SU-DHL-6 (cell line): ENCODE data around the gene PYURF.

Experiments
- H2AFZ ChIP-seq: fragments of 200-600 bp; sonication (generic); 2 replicates; pipeline ENCODE4 v1.6.1; 2014; ENCODE audit warnings: low read depth, mild to moderate bottlenecking, moderate library complexity, mixed read lengths, antibody characterized with exemption, low read length; ENCODE audit not compliant: severe bottlenecking
- H3F3A ChIP-seq: fragments of 200-600 bp; shearing (Covaris generic); 2 replicates; pipeline ENCODE4 v1.6.0; 2016; ENCODE audit warnings: antibody characterized with exemption, mild to moderate bottlenecking; ENCODE audit not compliant: insufficient read depth
- H3K27ac ChIP-seq: fragments of 200-600 bp; sonication (generic); 2 replicates; pipeline ENCODE4 v1.5.1; 2016; ENCODE audit warnings: low read depth, mild to moderate bottlenecking, low read length, moderate library complexity, mixed read lengths
- H3K27me3 ChIP-seq: fragments of 200-600 bp; sonication (generic), shearing (Covaris generic); 2 replicates; pipeline ENCODE4 v1.6.0; 2014; ENCODE audit warnings: mild to moderate bottlenecking, low read length
- H3K36me3 ChIP-seq: fragments of 200-600 bp; sonication (generic); 2 replicates; pipeline ENCODE4 v1.6.1; 2014; ENCODE audit warnings: mild to moderate bottlenecking, low read length, mixed read lengths
- H3K4me2 ChIP-seq: fragments of 300-600, 200-600 bp; shearing (Covaris generic), sonication (generic); 2 replicates; pipeline ENCODE4 v1.6.0; 2014; ENCODE audit warnings: low read length, low read depth, mild to moderate bottlenecking; ENCODE audit not compliant: poor library complexity, severe bottlenecking
- H3K4me3 ChIP-seq: fragments of 200-600 bp; sonication (generic); 2 replicates; pipeline ENCODE4 v1.5.1; 2014; ENCODE audit warnings: antibody characterized with exemption, low read length, mild to moderate bottlenecking, mixed read lengths; ENCODE audit not compliant: insufficient read depth, poor library complexity, severe bottlenecking
- H3K79me2 ChIP-seq: fragments of 200-600 bp; sonication (generic); 2 replicates; pipeline ENCODE4 v1.6.1; 2014; ENCODE audit warnings: mild to moderate bottlenecking, low read length, moderate library complexity; ENCODE audit not compliant: insufficient read depth
- H3K9ac ChIP-seq: fragments of 200-600 bp; sonication (generic); 2 replicates; pipeline ENCODE4 v1.7.0; 2014; ENCODE audit warnings: mild to moderate bottlenecking, low read length
- H3K9me2 ChIP-seq: fragments of 200-600 bp; sonication (generic); replicated peaks from 2 replicates; pipeline ENCODE4 v1.6.1; 2014; ENCODE audit warnings: low read length; ENCODE audit not compliant: insufficient read depth
- H3K9me3 ChIP-seq: fragments of 200-600 bp; sonication (generic); 2 replicates; pipeline ENCODE4 v1.6.1; 2014; ENCODE audit warnings: low read length, mixed read lengths; ENCODE audit not compliant: insufficient read depth
- H4K20me1 ChIP-seq: fragments of 200-600 bp; sonication (generic); 2 replicates; pipeline ENCODE4 v1.6.1; 2014; ENCODE audit warnings: low read depth, mild to moderate bottlenecking, antibody characterized with exemption, low read length, moderate library complexity, mixed read lengths
- EZH2phosphoT487 ChIP-seq: fragments of 200-600 bp; sonication (generic), shearing (Covaris generic); conservative IDR thresholded peaks from 2 replicates; pipeline ENCODE4 v1.6.1; 2018; ENCODE audit warnings: mild to moderate bottlenecking, antibody characterized with exemption, low read length, moderate library complexity, mixed read lengths
- TF ChIP-seq, protein P1 (sequence below): fragments of 200-600 bp; sonication (generic); IDR thresholded peaks from one replicate; pipeline ENCODE4 v1.5.1; 2017; ENCODE audit warnings: antibody characterized with exemption, mild to moderate bottlenecking, low read length, moderate library complexity; ENCODE audit not compliant: insufficient read depth, poor library complexity, severe bottlenecking

Gene PYURF

DNA sequence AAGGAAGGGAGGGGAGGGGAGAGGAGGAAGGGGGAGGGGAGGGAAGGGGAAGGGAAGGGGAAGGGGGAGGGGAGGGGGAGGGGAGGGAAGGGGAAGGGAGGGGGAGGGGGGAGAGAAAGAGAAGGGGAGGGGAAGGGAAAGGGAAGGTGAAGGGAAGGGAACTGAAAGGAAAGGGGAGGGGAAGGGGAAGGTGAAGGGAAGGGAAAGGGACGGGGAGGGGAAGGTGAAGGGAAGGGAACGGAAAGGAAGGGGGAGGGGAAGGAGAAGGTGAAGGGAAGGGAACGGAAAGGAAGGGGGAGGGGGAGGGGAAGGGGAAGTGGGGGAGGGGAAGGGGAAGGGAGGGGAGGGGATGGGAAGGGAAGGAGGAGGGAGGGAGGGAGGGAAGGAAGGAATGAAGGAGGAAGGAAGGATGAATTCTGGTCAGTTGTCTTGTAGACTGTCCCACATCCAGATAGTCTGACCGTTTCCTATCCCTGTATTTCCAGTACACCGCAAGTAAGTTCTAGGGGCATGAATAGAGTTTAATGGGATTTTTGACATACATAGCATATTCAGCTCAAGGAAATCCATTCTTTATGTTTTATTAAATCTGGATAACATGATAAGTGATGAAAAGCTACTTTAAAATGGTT is 46.2 kb downstream of the PYURF start:
- Histone ChIP-seq H3K27ac (no peak overlapping the region), H3K27me3 (no peaks in the 10 kb centered on the region), H3K9me2 (no peaks in the 10 kb centered on the region), H3K9ac (no peak overlapping the region), H3K4me2 (no peak overlapping the region), H3K36me3 (no peaks in the 10 kb centered on the region), H3K4me3 (no peak overlapping the region), H4K20me1 (no peaks in the 10 kb centered on the region), H2AFZ (no peak overlapping the region), H3K79me2 (no peaks in the 10 kb centered on the region), H3F3A (no peaks in the 10 kb centered on the region), H3K9me3 (no peaks in the 10 kb centered on the region)
- TF ChIP-seq EZH2phosphoT487, result no peak
- TF ChIP-seq, protein P1, sequence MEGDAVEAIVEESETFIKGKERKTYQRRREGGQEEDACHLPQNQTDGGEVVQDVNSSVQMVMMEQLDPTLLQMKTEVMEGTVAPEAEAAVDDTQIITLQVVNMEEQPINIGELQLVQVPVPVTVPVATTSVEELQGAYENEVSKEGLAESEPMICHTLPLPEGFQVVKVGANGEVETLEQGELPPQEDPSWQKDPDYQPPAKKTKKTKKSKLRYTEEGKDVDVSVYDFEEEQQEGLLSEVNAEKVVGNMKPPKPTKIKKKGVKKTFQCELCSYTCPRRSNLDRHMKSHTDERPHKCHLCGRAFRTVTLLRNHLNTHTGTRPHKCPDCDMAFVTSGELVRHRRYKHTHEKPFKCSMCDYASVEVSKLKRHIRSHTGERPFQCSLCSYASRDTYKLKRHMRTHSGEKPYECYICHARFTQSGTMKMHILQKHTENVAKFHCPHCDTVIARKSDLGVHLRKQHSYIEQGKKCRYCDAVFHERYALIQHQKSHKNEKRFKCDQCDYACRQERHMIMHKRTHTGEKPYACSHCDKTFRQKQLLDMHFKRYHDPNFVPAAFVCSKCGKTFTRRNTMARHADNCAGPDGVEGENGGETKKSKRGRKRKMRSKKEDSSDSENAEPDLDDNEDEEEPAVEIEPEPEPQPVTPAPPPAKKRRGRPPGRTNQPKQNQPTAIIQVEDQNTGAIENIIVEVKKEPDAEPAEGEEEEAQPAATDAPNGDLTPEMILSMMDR, result no peak
